HepG2 (cell line): ENCODE measurements around the gene NDRG2. TPM values are rescaled to one million over a fixed set of nuclear protein-coding genes. Genes with fewer than 3 reads are reported as not detected.

ENCODE experiments used
- FOXC1 ChIP-seq: sonication (generic); formaldehyde crosslinking; IDR thresholded peaks from 2 replicates; pipeline ENCODE4 v1.8.0; 2022; ENCODE audit warnings: mild to moderate bottlenecking, missing genetic modification reagents, borderline replicate concordance
- HMG20B ChIP-seq: conservative IDR thresholded peaks from 2 replicates; pipeline ENCODE4 v1.6.1; 2016; ENCODE audit warnings: missing genetic modification reagents, missing compliant biosample characterization
- JUNB ChIP-seq: sonication (generic); formaldehyde crosslinking; IDR thresholded peaks from 2 replicates; pipeline ENCODE4 v1.8.0; 2022; ENCODE audit warnings: missing genetic modification reagents, mild to moderate bottlenecking, borderline replicate concordance
- KAT2B ChIP-seq: fragments of 150-350 bp; IDR thresholded peaks from 2 replicates; pipeline ENCODE4 v1.6.1; 2014; ENCODE audit warnings: low read depth, low read length, borderline replicate concordance
- MXD1 ChIP-seq: sonication (generic); formaldehyde crosslinking; IDR thresholded peaks from 2 replicates; pipeline ENCODE4 v1.4.0; 2020; ENCODE audit warnings: mild to moderate bottlenecking, missing genetic modification reagents
- RARG ChIP-seq: sonication (generic); formaldehyde crosslinking; IDR thresholded peaks from 2 replicates; pipeline ENCODE4 v1.4.0; 2020; ENCODE audit warnings: low read depth, mild to moderate bottlenecking, missing genetic modification reagents
- SIX1 ChIP-seq: sonication (generic); formaldehyde crosslinking; IDR thresholded peaks from 2 replicates; pipeline ENCODE4 v1.4.0; 2020; ENCODE audit warnings: missing genetic modification reagents, borderline replicate concordance
- SNRNP70 ChIP-seq: fragments of 200-400 bp; formaldehyde crosslinking; IDR thresholded peaks from 2 replicates; pipeline ENCODE4 v1.6.1; 2017; ENCODE audit warnings: mild to moderate bottlenecking, low read depth, low read length, moderate library complexity
- THAP11 ChIP-seq: IDR thresholded peaks from 2 replicates; pipeline ENCODE4 v1.6.1; 2016; ENCODE audit warnings: missing biosample characterization, missing genetic modification reagents
- THRA ChIP-seq: sonication (generic); formaldehyde crosslinking; IDR thresholded peaks from 2 replicates; pipeline ENCODE4 v1.4.0; 2020; ENCODE audit warnings: missing genetic modification reagents, borderline replicate concordance
- ZBTB14 ChIP-seq: sonication (generic); formaldehyde crosslinking; IDR thresholded peaks from 2 replicates; pipeline ENCODE4 v1.4.0; 2020; ENCODE audit warnings: missing genetic modification reagents
- ZBTB33 ChIP-seq: sonication (generic); formaldehyde crosslinking; IDR thresholded peaks from 2 replicates; pipeline ENCODE4 v1.4.0; 2020; ENCODE audit warnings: missing genetic modification reagents
- ZBTB4 ChIP-seq: sonication (generic); formaldehyde crosslinking; IDR thresholded peaks from 2 replicates; pipeline ENCODE4 v1.4.0; 2020; ENCODE audit warnings: missing genetic modification reagents, mild to moderate bottlenecking, borderline replicate concordance
- ZFP37 ChIP-seq: sonication (generic); formaldehyde crosslinking; IDR thresholded peaks from 2 replicates; pipeline ENCODE4 v1.4.0; 2020; ENCODE audit warnings: missing genetic modification reagents, borderline replicate concordance
- ZNF282 ChIP-seq: fragments of 450-650 bp; IDR thresholded peaks from 2 replicates; pipeline ENCODE4 v1.6.1; 2018; ENCODE audit not compliant: partially characterized antibody
- ZNF576 ChIP-seq: sonication (generic); formaldehyde crosslinking; IDR thresholded peaks from 2 replicates; pipeline ENCODE4 v1.4.0; 2020; ENCODE audit warnings: mild to moderate bottlenecking, missing genetic modification reagents
- ZNF660 ChIP-seq: sonication (generic); formaldehyde crosslinking; IDR thresholded peaks from 2 replicates; pipeline ENCODE4 v1.5.1; 2020; ENCODE audit warnings: mild to moderate bottlenecking, low read depth, missing genetic modification reagents, borderline replicate concordance
- ZNF768 ChIP-seq: sonication (generic); formaldehyde crosslinking; IDR thresholded peaks from 2 replicates; pipeline ENCODE4 v1.4.0; 2020; ENCODE audit warnings: missing genetic modification reagents
- ZNF883 ChIP-seq: sonication (generic); formaldehyde crosslinking; IDR thresholded peaks from 2 replicates; pipeline ENCODE4 v1.5.1; 2020; ENCODE audit warnings: mild to moderate bottlenecking, missing genetic modification reagents; ENCODE audit errors: not compliant biosample characterization
- polyA plus RNA-seq, 8 experiments: library from polyadenylated mRNA; depleted of rRNA in 3 of 8; stranded (reverse) in 7 of 8; unstranded in 1 of 8; fragments of >200 nt; fragmentation: Illumina TruSeq in 4 of 8; extraction: Trizol in 4 of 8; gene quantifications; 2 replicates each; pipeline versions ENCODE4 v1.2.1 to v1.2.3, GENCODE V29; 2011 to 2016; ENCODE audit warnings: low read depth in 4 of 8, missing spikeins in 1 of 8, mixed read lengths in 1 of 8; ENCODE audit not compliant: insufficient read depth in 1 of 8
- total RNA-seq, 5 experiments: library from RNA; depleted of rRNA; stranded (reverse); fragments of >200 nt; fragmentation: Illumina TruSeq; extraction: Trizol; gene quantifications; 2 replicates each; pipeline ENCODE4 v1.2.3, GENCODE V29; 2016; ENCODE audit warnings: low read depth in 1 of 5

NDRG2 gene
- total and polyA plus RNA-seq, 2 of the 13 experiments (the other 11 are each of a cell fraction or from before 2014, with no cell fraction given): 27.2 to 189 TPM

- TF ChIP-seq MXD1 (CRISPR knock-in tag) (peak; percentile 35; the same call in 1 of the 2 replicates), ZBTB4 (CRISPR knock-in tag) (no peak), RARG (no peak), KAT2B (no peak), ZNF282 (no peak), ZBTB14 (CRISPR knock-in tag) (peak; percentile 45; the same call in 1 of the 2 replicates), ZNF883 (CRISPR knock-in tag) (peak; percentile 42), ZNF660 (CRISPR knock-in tag) (no peak), FOXC1 (CRISPR knock-in tag) (no peak; the same call in 1 of the 2 replicates), ZNF768 (CRISPR knock-in tag) (peak; percentile 69; the same call in 1 of the 2 replicates), JUNB (no peak), ZBTB33 (CRISPR knock-in tag) (no peak; the same call in 1 of the 2 replicates), SIX1 (no peak), THAP11 (CRISPR knock-in tag) (peak; percentile 21), ZNF576 (CRISPR knock-in tag) (peak; percentile 71; the same call in 1 of the 2 replicates), HMG20B (CRISPR knock-in tag) (0 out of 2 replicates have a peak, but pooled peaks have one; percentile 53), SNRNP70 (no peak), THRA (CRISPR knock-in tag) (peak; percentile 47), ZFP37 (0 out of 2 replicates have a peak, but pooled peaks have one; percentile 28)
Observed at GRCh38 chr14:20970983-20971704, 53.7 kb downstream of the NDRG2 start (continued).
